H9 (cell line): ENCODE results near the gene HSD17B12. TPM values are rescaled to one million over a fixed set of nuclear protein-coding genes. Genes with fewer than 3 reads are reported as not detected.

Source experiments
- DNase-seq: peaks from one replicate; pipeline ENCODE4 v3.0.0-alpha.2; 2017
- H2AFZ ChIP-seq: one replicate; pipeline ENCODE4 v1.6.1; 2013; ENCODE audit warnings: mild to moderate bottlenecking, low read length, control low read depth, moderate library complexity
- H2AK5ac ChIP-seq: 2 replicates; pipeline ENCODE4 v1.6.1; 2013; ENCODE audit warnings: low read length, control low read depth, mixed read lengths; ENCODE audit not compliant: insufficient read length
- H2BK120ac ChIP-seq: one replicate; pipeline ENCODE4 v1.6.1; 2013; ENCODE audit warnings: low read depth, mild to moderate bottlenecking, low read length, control low read depth, inconsistent platforms; ENCODE audit not compliant: poor library complexity, severe bottlenecking
- H2BK12ac ChIP-seq: 2 replicates; pipeline ENCODE4 v1.6.1; 2013; ENCODE audit warnings: low read length, control low read depth, mixed read lengths, low read depth; ENCODE audit not compliant: insufficient read length
- H2BK15ac ChIP-seq: 2 replicates; pipeline ENCODE4 v1.6.1; 2013; ENCODE audit warnings: low read depth, low read length, control low read depth
- H2BK20ac ChIP-seq: one replicate; pipeline ENCODE4 v1.6.1; 2013; ENCODE audit warnings: low read depth, mild to moderate bottlenecking, low read length, control low read depth, inconsistent platforms; ENCODE audit not compliant: poor library complexity, severe bottlenecking
- H2BK5ac ChIP-seq: 2 replicates; pipeline ENCODE4 v1.6.1; 2013; ENCODE audit warnings: low read length, control low read depth, mixed read lengths; ENCODE audit not compliant: insufficient read length
- H3K14ac ChIP-seq: 2 replicates; pipeline ENCODE4 v1.6.1; 2013; ENCODE audit warnings: low read length, control low read depth; ENCODE audit not compliant: insufficient read depth
- H3K18ac ChIP-seq: 2 replicates; pipeline ENCODE4 v1.6.1; 2013; ENCODE audit warnings: low read depth, mild to moderate bottlenecking, mixed read lengths, low read length, control low read depth; ENCODE audit not compliant: insufficient read length
- H3K23ac ChIP-seq: 2 replicates; pipeline ENCODE4 v1.6.1; 2013; ENCODE audit warnings: low read length, control low read depth, mixed read lengths, low read depth; ENCODE audit not compliant: insufficient read length
- H3K23me2 ChIP-seq: 2 replicates; pipeline ENCODE4 v1.6.1; 2013; ENCODE audit warnings: low read depth, mild to moderate bottlenecking, mixed read lengths, low read length, control low read depth; ENCODE audit not compliant: insufficient read length, poor library complexity, severe bottlenecking
- H3K27ac ChIP-seq: 2 replicates; pipeline ENCODE4 v1.5.1; 2013; ENCODE audit warnings: low read length, control low read depth, mixed read lengths, low read depth; ENCODE audit not compliant: insufficient read length
- H3K27me3 ChIP-seq: 2 replicates; pipeline ENCODE4 v1.6.1; 2013; ENCODE audit warnings: low read length, control low read depth, inconsistent platforms; ENCODE audit not compliant: insufficient read depth
- H3K4ac ChIP-seq: 2 replicates; pipeline ENCODE4 v1.6.1; 2013; ENCODE audit warnings: low read depth, mild to moderate bottlenecking, control low read depth, inconsistent platforms, low read length, moderate library complexity
- H3K4me1 ChIP-seq: 2 replicates; pipeline ENCODE4 v1.6.1; 2013; ENCODE audit warnings: low read length, control low read depth, inconsistent platforms; ENCODE audit not compliant: insufficient read depth
- H3K4me2 ChIP-seq: 2 replicates; pipeline ENCODE4 v1.6.1; 2013; ENCODE audit warnings: low read length, control low read depth, mixed read lengths; ENCODE audit not compliant: insufficient read length, insufficient read depth
- H3K56ac ChIP-seq: 2 replicates; pipeline ENCODE4 v1.6.1; 2013; ENCODE audit warnings: low read depth, mild to moderate bottlenecking, mixed read lengths, low read length, control low read depth; ENCODE audit not compliant: insufficient read length
- H3K79me1 ChIP-seq: 2 replicates; pipeline ENCODE4 v1.6.1; 2013; ENCODE audit warnings: low read depth, mild to moderate bottlenecking, moderate library complexity, low read length, control low read depth, inconsistent platforms; ENCODE audit not compliant: insufficient read depth, poor library complexity, severe bottlenecking
- H3K79me2 ChIP-seq: 2 replicates; pipeline ENCODE4 v1.6.1; 2013; ENCODE audit warnings: low read length, control low read depth, inconsistent platforms; ENCODE audit not compliant: insufficient read depth
- H3K9ac ChIP-seq: 2 replicates; pipeline ENCODE4 v1.6.1; 2013; ENCODE audit warnings: low read length, control low read depth, mixed read lengths; ENCODE audit not compliant: insufficient read length; ENCODE audit errors: extremely low read depth
- H3K9me3 ChIP-seq: one replicate; pipeline ENCODE4 v1.6.1; 2013; ENCODE audit warnings: low read depth, low read length, inconsistent platforms; ENCODE audit not compliant: control insufficient read depth
- H3T11ph ChIP-seq: one replicate; pipeline ENCODE4 v1.6.1; 2013; ENCODE audit warnings: mild to moderate bottlenecking, low read length, control low read depth, inconsistent platforms
- H4K20me1 ChIP-seq: one replicate; pipeline ENCODE4 v1.6.1; 2013; ENCODE audit not compliant: control insufficient read depth, insufficient read length, insufficient read depth
- H4K5ac ChIP-seq: 2 replicates; pipeline ENCODE4 v1.6.1; 2013; ENCODE audit warnings: low read depth, mild to moderate bottlenecking, mixed read lengths, low read length, control low read depth; ENCODE audit not compliant: insufficient read length
- H4K8ac ChIP-seq: replicated peaks from 2 replicates; pipeline ENCODE4 v1.6.1; 2013; ENCODE audit warnings: low read length, control low read depth, mixed read lengths, low read depth; ENCODE audit not compliant: insufficient read length
- H4K91ac ChIP-seq: 2 replicates; pipeline ENCODE4 v1.6.1; 2013; ENCODE audit warnings: low read depth, mild to moderate bottlenecking, moderate library complexity, mixed read lengths, low read length, control low read depth; ENCODE audit not compliant: insufficient read length
- H3K27ac Mint-ChIP-seq, 3 experiments: 2 replicates in 2 of 3; 3 replicates in 1 of 3; pipeline ENCODE4 v1.8.0; 2020 to 2021; ENCODE audit warnings: mixed read lengths in 3 of 3, mild to moderate bottlenecking in 1 of 3, moderate library complexity in 1 of 3
- H3K27me3 Mint-ChIP-seq: 2 replicates; pipeline ENCODE4 v1.8.0; 2021; ENCODE audit warnings: low read depth, mild to moderate bottlenecking, moderate library complexity, mixed read lengths
- H3K36me3 Mint-ChIP-seq, 3 experiments: 2 replicates in 2 of 3; 3 replicates in 1 of 3; pipeline ENCODE4 v1.8.0; 2020 to 2021; ENCODE audit warnings: low read depth in 3 of 3, mixed read lengths in 3 of 3; ENCODE audit not compliant: insufficient read depth in 1 of 3
- H3K4me1 Mint-ChIP-seq, 2 experiments: 2 replicates each; pipeline ENCODE4 v1.8.0; 2020; ENCODE audit warnings: mixed read lengths in 2 of 2
- H3K4me3 Mint-ChIP-seq, 2 experiments: 2 replicates in 1 of 2; 3 replicates in 1 of 2; pipeline ENCODE4 v1.8.0; 2020 to 2021; ENCODE audit warnings: mild to moderate bottlenecking in 2 of 2, mixed read lengths in 2 of 2, moderate library complexity in 1 of 2
- H3K9me3 Mint-ChIP-seq, 2 experiments: 2 replicates in 1 of 2; 3 replicates in 1 of 2; pipeline ENCODE4 v1.8.0; 2020; ENCODE audit warnings: mild to moderate bottlenecking in 2 of 2, mixed read lengths in 2 of 2, moderate library complexity in 1 of 2
- WGBS: extraction: QIAGEN DNeasy Blood & Tissue Kit; methylation state at CpG from one replicate; pipeline ENCODE4 v1.1.7; 2013; ENCODE audit warnings: missing lambda C conversion rate, low lambda C conversion rate, mixed read lengths; ENCODE audit not compliant: insufficient read length; ENCODE audit errors: extremely low coverage; 5-methylcytosine and 5-hydroxymethylcytosine counted together
- total RNA-seq: library from RNA; stranded (reverse); gene quantifications from 2 replicates; pipeline ENCODE4 v1.2.1, GENCODE V29; 2021
- TF ChIP-seq, protein P1 (sequence below): fragments of 200-600 bp; sonication (generic); conservative IDR thresholded peaks from 3 replicates; pipeline ENCODE4 v1.8.0; 2021; ENCODE audit warnings: antibody characterized with exemption, mild to moderate bottlenecking

HSD17B12 gene
- total RNA-seq, 1 experiment from 2014 or later: 111 TPM

DNA sequence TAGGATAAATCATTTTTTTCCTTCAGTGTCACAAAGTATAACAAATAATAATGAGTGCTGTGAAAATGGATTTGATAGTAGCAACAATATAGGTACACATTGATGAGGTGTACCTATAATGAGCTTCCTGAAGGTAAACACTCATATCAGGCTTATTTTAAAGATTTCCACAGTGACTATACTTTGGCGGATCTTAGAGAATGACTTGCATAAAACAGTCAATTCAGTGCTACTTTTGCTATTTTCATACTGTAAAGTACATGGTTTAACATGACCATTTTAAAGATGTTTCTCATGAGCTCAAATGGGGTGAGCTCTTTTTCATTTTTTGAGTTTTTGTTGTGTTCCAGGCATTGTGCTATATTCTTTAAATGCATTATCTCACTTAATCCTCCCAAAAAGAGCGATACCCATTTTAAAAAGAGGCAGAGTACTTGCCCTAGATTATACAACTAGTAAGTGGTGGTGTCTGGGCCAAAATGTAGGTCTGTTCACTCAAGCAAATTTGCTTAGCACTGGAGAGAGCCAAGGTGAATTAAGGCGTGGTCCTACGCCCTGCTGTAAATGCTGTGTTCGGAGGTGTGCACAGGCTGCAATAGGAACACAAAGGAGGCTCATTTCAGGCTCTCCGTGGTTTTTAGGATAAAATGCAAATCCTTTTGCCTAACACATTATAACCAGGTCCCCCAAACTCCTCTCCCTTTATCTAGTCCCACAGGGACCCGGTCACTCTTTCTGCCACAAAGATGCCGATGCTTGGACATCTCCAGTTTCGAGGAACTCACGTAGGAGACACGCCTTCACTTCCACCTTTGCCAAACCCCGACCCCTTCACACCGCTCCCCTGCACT, 199.5 kb downstream of the HSD17B12 start:
- Mint-ChIP-seq H3K27me3 (peaks cover 60% of the 10 kb centered on the region), H3K36me3 (peaks cover 0 to 27% (median 19%) of the 10 kb centered on the region in 3 experiments; a peak in 5 of 7 replicates), H3K4me3 (peak overlapping the region; percentile 85 to 89), H3K9me3 (peaks cover 0 to 3% of the 10 kb centered on the region in 2 experiments; a peak in 2 of 5 replicates), H3K27ac (peak overlapping the region in 2 of 3 experiments; percentile 22 to 60; a peak in 2 of 7 replicates), H3K4me1 (peaks cover 13% of the 10 kb centered on the region in 2 experiments)
- Histone ChIP-seq H3K14ac (no peak overlapping the region), H4K5ac (peak overlapping the region; percentile 81), H2AFZ (peak overlapping the region; percentile 89), H3K23me2 (peaks cover 10% of the 10 kb centered on the region), H2AK5ac (no peak overlapping the region), H3K4me2 (peak overlapping the region; percentile 68), H2BK15ac (0 out of 2 replicates have a peak overlapping the region, but pooled peaks have one; percentile 49), H4K8ac (peak overlapping the region; percentile 52), H3K4ac (no peak overlapping the region), H3K9me3 (no peaks in the 10 kb centered on the region), H4K20me1 (no peaks in the 10 kb centered on the region), H3T11ph (no peak overlapping the region), H3K18ac (no peak overlapping the region), H3K79me1 (no peaks in the 10 kb centered on the region), H3K4me1 (no peaks in the 10 kb centered on the region), H2BK5ac (no peak overlapping the region), H3K27me3 (peaks cover 4% of the 10 kb centered on the region; the same call in 1 of the 2 replicates), H3K56ac (no peak overlapping the region), H3K23ac (no peak overlapping the region), H2BK120ac (no peak overlapping the region), H3K79me2 (no peaks in the 10 kb centered on the region), H2BK20ac (no peak overlapping the region), H4K91ac (no peak overlapping the region), H2BK12ac (no peak overlapping the region), H3K27ac (no peak overlapping the region), H3K9ac (no peak overlapping the region)
- no CpG with 5 or more reads among the region's 13 CpGs for WGBS
- TF ChIP-seq, protein P1, sequence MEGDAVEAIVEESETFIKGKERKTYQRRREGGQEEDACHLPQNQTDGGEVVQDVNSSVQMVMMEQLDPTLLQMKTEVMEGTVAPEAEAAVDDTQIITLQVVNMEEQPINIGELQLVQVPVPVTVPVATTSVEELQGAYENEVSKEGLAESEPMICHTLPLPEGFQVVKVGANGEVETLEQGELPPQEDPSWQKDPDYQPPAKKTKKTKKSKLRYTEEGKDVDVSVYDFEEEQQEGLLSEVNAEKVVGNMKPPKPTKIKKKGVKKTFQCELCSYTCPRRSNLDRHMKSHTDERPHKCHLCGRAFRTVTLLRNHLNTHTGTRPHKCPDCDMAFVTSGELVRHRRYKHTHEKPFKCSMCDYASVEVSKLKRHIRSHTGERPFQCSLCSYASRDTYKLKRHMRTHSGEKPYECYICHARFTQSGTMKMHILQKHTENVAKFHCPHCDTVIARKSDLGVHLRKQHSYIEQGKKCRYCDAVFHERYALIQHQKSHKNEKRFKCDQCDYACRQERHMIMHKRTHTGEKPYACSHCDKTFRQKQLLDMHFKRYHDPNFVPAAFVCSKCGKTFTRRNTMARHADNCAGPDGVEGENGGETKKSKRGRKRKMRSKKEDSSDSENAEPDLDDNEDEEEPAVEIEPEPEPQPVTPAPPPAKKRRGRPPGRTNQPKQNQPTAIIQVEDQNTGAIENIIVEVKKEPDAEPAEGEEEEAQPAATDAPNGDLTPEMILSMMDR: no peak
- DNase-seq: no peak
